Measurements from ENCODE around the gene SLC12A3.

Gene SLC12A3

DNA sequence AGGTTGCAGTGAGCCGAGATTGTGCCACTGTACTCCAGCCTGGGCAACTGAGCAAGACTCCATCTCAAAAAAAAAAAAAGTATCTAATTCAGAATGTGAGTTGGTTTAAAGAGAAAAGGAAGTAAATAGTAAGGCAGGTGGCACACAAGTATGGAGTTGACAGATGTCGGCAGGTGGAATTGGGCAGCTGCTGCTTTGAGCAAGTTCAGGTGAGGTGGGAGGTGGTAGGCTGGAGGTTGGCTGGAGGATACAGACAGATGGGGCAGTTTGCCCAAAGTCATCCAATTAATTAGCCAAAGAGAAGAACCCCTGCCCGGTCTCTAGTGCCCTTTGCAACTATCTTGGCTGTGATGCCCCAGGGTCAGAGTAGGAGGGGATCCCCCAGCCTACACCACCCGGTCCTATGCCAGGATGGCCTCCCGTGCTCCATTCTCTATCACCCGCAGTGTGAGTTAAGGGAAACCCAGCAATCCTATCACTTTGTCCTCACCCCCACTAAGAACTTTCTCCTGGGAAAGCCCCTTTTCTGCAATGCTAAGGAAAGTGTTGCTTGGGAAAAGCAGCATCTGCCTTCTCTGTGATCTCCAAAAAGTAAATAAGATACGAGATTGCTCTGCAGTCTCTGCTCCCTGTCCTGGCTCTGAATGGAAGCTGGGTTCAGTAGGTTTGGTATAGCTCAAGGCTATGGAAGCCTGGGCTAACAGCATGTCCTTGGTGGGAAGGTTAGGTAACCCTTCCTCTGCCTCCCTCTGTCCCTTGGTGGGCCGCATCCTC lies 32.2 kb downstream of the SLC12A3 start:
- H3K4me3 ChIP-seq (ENCODE audit: low read depth, low read length), result no peak overlapping the region
- TF ChIP-seq, protein P1, sequence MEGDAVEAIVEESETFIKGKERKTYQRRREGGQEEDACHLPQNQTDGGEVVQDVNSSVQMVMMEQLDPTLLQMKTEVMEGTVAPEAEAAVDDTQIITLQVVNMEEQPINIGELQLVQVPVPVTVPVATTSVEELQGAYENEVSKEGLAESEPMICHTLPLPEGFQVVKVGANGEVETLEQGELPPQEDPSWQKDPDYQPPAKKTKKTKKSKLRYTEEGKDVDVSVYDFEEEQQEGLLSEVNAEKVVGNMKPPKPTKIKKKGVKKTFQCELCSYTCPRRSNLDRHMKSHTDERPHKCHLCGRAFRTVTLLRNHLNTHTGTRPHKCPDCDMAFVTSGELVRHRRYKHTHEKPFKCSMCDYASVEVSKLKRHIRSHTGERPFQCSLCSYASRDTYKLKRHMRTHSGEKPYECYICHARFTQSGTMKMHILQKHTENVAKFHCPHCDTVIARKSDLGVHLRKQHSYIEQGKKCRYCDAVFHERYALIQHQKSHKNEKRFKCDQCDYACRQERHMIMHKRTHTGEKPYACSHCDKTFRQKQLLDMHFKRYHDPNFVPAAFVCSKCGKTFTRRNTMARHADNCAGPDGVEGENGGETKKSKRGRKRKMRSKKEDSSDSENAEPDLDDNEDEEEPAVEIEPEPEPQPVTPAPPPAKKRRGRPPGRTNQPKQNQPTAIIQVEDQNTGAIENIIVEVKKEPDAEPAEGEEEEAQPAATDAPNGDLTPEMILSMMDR (IDR thresholded peaks at IDR 0.05; ENCODE audit: borderline replicate concordance, insufficient read depth, low read depth, low read length), result no peak

DNA sequence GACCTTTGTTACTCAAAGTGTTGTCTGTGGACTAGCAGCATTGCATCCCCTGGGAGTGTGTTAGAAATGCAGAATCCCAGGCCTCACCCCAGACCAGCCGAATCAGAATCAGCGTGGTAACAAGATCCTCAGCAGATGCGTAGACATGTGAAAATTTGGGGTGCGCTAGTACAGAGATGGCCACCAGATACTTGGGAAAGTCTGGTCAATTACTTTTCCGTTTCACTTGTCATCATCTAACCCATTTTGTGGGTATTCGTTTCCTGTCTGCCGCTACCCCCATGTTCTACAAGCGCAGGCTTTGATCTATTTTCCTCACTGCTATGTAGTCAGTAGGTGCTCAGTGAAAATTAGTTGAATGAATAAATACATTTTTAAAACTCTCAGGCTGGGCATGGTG lies 33.8 kb downstream of the SLC12A3 start:
- no peak overlapping the region for H3K4me3 ChIP-seq (ENCODE audit: low read depth, low read length)
- TF ChIP-seq, protein P1 (IDR thresholded peaks at IDR 0.05; ENCODE audit: borderline replicate concordance, insufficient read depth, low read depth, low read length), result no peak

DNA sequence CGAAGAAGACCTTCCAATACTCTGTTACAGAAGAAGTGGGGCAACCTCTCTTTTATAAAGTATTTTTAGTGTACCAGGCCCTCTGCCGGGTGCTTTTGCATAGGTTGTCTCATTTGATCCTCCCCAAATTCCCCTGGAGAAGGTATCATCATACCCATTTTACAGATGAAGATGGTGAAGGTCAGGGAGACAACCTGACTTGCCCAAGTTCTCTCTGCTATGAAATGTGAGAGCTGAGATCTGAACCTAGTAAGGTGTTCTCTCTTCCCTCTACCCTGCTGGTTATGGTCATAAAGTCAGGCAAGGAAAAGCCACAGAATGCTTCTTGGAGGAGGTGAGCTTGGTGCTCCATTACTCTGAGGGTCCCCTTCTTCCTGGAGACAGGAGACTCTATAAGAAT lies 38.9 kb downstream of the SLC12A3 start:
- TF ChIP-seq, protein P1 (IDR thresholded peaks at IDR 0.05; ENCODE audit: borderline replicate concordance, insufficient read depth, low read depth, low read length), result no peak
- H3K4me3 ChIP-seq (ENCODE audit: low read depth, low read length), result no peak overlapping the region

DNA sequence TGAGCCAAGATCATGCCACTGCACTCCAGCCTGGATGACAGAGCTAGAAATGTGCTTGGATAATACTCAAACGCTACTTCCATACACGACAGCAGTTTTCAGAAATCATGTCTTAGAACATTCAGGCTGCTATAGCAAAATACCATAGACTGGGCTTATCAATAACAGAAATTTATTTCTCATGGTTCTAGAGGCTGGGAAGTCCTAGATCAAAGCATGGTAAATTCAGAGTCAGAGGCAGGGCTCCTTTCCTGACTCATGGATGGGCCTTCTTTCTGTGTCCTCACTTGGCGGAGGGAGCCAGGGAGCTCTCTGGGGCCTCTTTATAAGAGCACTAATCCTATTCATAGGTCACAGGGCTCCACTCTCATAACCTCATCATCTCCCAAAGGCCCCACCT lies 42.4 kb downstream of the SLC12A3 start:
- TF ChIP-seq, protein P1 (IDR thresholded peaks at IDR 0.05; ENCODE audit: borderline replicate concordance, insufficient read depth, low read depth, low read length), result no peak

DNA sequence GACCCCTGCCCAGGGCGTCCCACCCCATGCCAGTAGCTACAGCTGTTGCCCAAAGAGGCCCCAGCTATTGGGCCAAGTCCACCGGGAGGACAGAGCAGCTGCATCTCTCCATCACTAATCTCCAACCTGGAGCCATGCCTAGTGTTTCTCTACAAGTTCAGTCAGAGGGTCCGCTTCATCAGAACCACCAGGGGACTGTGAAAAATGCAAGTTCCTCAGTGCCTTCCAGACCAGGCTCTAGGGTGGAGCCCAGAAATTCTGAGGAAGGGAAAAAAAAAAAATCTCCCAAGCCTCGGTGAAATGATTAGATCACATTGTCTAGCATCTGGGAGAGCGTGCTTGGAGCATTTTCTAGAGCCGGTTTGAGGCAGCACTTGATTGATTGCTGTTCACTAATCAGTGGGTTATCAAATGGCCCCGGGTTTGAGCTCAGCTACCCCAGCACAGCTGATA lies 44.5 kb downstream of the SLC12A3 start:
- H3K4me3 ChIP-seq (ENCODE audit: low read depth, low read length), result no peak overlapping the region
- TF ChIP-seq, protein P1 (IDR thresholded peaks at IDR 0.05; ENCODE audit: borderline replicate concordance, insufficient read depth, low read depth, low read length), result no peak

More for the DNA sequence above, 42.4 kb downstream of the SLC12A3 start:
- no peak overlapping the region for H3K4me3 ChIP-seq (ENCODE audit: low read depth, low read length)

DNA sequence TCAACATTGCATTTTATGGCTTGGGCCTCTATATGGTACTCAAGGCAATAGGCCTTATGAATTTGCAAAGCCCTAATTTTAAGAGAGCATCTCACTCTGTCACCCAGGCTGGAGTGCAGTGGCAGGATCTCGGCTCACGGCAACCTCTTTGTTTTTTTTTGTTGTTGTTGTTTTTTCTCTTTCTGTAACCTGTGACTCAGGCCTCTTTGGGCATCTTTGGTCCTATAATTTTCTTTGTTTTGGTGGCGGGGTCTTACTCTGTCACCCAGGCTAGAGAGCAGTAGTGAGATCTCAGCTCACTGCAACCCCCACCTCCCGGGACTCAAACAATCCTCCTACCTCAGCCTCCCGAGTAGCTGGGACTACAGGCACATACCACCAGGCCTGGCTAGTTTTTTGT lies 45.1 kb downstream of the SLC12A3 start:
- H3K4me3 ChIP-seq (ENCODE audit: low read depth, low read length), result no peak overlapping the region
- TF ChIP-seq, protein P1 (IDR thresholded peaks at IDR 0.05; ENCODE audit: borderline replicate concordance, insufficient read depth, low read depth, low read length), result no peak
